A172 (cell line): ENCODE measurements around the gene C11orf91. TPM values are rescaled to one million over a fixed set of nuclear protein-coding genes. Genes with fewer than 3 reads are reported as not detected.
"Not testable (repeated sequence)": the region's sequence is repeated elsewhere in the genome, so short reads cannot be mapped to it uniquely, and the experiment has no call there.

Source experiments
- DNase-seq: peaks from one replicate; pipeline ENCODE4 v3.0.0-alpha.2; 2015; ENCODE audit warnings: low spot score
- total RNA-seq: library from RNA; depleted of rRNA; stranded (reverse); fragments of >200 nt; shearing (Covaris generic); gene quantifications from 2 replicates; pipeline ENCODE4 v1.2.3, GENCODE V29; 2014

The C11orf91 gene
- total RNA-seq, 1 experiment from 2014 or later = not detected

GRCh38 chr11:33721984-33722383 is 21.4 kb upstream of the C11orf91 start:
- no peak for DNase-seq

GRCh38 chr11:33721426-33721825 is 20.8 kb upstream of the C11orf91 start:
- peak; percentile 69 for DNase-seq

- no peak for DNase-seq
Measured at GRCh38 chr11:33719587-33719986, 19.0 kb upstream of the C11orf91 start.

GRCh38 chr11:33718440-33718839 is 17.8 kb upstream of the C11orf91 start:
- no peak for DNase-seq

- no peak for DNase-seq
Measured at GRCh38 chr11:33716243-33716642, 15.6 kb upstream of the C11orf91 start.

- DNase-seq = no peak
Measured at GRCh38 chr11:33713856-33714398, 13.3 kb upstream of the C11orf91 start.

- DNase-seq = no peak
Measured at GRCh38 chr11:33713151-33713855, 12.7 kb upstream of the C11orf91 start.

- DNase-seq = no peak
Measured at GRCh38 chr11:33712436-33712835, 11.8 kb upstream of the C11orf91 start.

- no peak for DNase-seq
Measured at GRCh38 chr11:33709466-33709865, 8.8 kb upstream of the C11orf91 start.

- no peak for DNase-seq
Measured at GRCh38 chr11:33708985-33709384, 8.4 kb upstream of the C11orf91 start.

- not testable (repeated sequence) for DNase-seq
Measured at GRCh38 chr11:33707831-33708230, 7.2 kb upstream of the C11orf91 start.

- DNase-seq = no peak
Measured at GRCh38 chr11:33706966-33707365, 6.3 kb upstream of the C11orf91 start.

GRCh38 chr11:33706546-33706945 is 5.9 kb upstream of the C11orf91 start:
- no peak for DNase-seq

GRCh38 chr11:33704240-33705002 is 3.8 kb upstream of the C11orf91 start:
- no peak for DNase-seq

GRCh38 chr11:33703788-33704187 is 3.2 kb upstream of the C11orf91 start:
- DNase-seq = peak; percentile 79

- no peak for DNase-seq
Measured at GRCh38 chr11:33703234-33703633, 2.6 kb upstream of the C11orf91 start.

GRCh38 chr11:33701302-33702230 is 940 bp upstream of the C11orf91 start:
- peak; percentile 69 for DNase-seq

- DNase-seq = no peak
Measured at GRCh38 chr11:33700063-33700501, 544 bp downstream of the C11orf91 start.

GRCh38 chr11:33699515-33700062 is 1.0 kb downstream of the C11orf91 start:
- DNase-seq = no peak

GRCh38 chr11:33698921-33699320 is 1.7 kb downstream of the C11orf91 start:
- no peak for DNase-seq

- DNase-seq = no peak
Measured at GRCh38 chr11:33697997-33698396, 2.6 kb downstream of the C11orf91 start.
